HG02678 (cell line): ENCODE results near the gene JADE2.
A peak's percentile ranks its signal among the peaks of the same experiment; 100 is the strongest.
"Not testable (repeated sequence)": the region's sequence is repeated elsewhere in the genome, so short reads cannot be mapped to it uniquely, and the experiment has no call there.

Source experiments
- ATAC-seq: cut with Tn5 transposase; IDR thresholded peaks from one replicate; pipeline ENCODE4 v1.9.1; 2021; ENCODE audit warnings: mild to moderate bottlenecking, moderate library complexity; ENCODE audit not compliant: unreplicated experiment

JADE2 gene

DNA sequence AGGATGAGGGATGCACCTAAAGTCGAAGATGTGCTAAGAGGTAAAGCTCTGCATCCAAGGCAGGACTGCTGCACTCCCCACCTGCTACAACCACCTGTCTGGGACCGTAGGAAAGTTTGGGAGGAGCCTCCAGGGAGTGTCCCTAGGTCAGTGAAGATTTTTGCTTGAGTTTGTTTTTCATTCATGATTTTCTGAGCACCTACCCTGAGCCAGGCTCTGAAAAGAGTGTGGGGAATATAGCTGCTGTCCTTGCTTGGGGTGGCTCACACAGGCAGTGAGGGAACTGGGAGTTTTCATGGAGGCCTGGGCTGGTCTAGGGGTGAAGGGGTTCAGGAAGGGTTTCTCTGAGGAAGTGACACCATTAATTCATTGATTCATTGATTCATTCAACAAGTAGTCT lies 58.3 kb downstream of the JADE2 start:
- ATAC-seq, result no peak

DNA sequence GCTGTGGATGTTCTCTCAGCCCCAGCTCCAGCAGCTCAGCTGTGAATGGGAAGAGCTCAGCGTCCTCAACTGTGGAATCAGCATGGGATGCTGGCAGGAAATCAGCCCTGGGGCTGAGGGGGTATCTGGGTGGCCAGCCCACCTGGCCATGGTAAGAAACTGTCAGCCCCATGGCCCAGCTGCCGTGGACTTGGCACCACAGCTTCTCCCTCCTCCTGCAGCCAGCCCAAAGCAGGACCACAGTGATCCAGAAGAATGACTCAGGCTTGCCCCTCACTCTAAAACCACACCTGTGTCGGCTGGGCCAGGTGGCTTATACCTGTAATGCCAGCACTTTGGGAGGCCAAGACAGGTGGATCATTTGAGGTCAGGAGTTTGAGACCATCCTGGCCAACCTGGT lies 59.2 kb downstream of the JADE2 start:
- no peak for ATAC-seq

DNA sequence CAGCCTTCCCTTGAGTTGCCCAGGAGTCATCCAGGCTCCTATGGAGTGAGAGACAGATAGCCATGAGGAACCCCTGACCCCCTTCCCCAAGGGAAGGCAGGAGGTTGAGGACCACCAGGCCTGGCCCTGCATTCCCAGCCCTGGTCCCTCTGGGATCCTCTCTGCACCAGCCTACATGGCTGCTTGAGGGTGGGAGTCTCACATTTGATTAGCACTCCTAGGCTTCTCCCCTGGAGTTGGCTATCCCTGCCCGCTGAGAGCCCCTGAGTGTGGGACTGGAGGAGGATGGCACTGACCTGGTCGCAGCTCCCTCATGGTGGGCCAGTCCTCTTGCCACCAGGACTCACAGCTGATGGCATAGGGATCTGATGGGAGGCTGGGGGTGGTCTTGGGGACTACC lies 60.5 kb downstream of the JADE2 start:
- ATAC-seq, result no peak

DNA sequence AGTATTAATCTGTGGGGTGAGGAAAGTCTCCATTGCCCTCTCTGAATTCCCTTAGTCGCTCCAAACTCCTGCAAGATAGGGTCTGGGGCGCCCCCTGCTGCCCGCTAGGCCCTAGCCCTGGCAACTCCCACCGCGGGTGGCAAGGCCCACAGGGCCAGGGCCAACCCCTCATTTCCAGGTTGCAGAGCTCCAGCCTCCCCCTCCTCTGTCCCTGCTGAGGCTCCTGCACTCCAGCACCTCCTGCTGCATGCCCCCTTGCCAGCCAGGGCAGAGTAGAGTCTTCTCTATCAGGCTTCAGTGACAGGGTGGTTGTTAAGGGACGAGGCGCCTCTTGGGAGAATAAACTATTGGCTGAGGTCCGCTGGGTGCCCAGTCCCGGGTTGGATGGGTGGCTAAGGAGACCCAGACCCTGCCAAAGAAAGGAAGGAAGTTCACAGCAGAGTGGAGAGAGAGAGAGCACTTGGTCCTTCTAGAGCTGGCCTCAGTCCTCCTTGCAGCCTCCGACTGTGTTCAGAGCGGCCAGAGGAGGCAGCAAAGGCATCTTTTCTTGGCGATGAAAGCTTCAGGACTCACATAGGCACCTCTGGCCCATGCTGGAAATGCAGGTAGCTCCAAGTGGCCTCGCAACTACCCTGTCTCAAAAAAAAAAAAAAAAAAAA lies 61.5 kb downstream of the JADE2 start:
- peak; percentile 82 for ATAC-seq

DNA sequence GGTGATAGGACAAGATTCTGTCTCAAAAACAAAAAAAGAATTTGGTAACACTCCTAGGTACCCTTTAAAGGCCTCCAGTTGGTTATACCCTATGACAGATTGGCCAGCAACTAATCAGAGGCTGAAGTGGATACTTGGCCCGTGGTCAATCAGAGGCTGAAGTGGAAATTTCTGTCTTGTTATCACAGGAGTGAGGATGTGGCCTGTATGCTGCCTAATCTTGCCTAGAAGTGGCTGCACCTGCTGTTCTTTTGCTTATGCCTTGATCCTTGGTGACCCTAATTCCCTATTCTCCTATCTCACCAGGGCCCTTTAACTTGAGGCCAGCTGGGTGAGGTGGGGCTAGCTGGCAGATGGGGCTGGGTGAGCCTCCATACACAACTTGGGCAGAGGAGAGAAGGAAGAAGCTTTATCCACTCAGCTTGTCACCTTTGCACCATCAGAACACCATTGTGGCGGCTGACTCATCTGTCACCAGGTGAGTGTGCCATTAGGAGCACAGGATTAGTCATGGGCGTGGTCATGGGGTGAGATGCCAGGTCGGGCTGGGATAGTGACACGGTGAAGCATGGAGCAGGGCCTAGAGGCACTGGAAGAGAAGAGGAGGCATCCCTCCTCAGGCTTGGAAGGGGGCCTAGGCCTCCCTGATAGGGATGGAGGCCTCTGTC lies 65.7 kb downstream of the JADE2 start:
- no peak for ATAC-seq

DNA sequence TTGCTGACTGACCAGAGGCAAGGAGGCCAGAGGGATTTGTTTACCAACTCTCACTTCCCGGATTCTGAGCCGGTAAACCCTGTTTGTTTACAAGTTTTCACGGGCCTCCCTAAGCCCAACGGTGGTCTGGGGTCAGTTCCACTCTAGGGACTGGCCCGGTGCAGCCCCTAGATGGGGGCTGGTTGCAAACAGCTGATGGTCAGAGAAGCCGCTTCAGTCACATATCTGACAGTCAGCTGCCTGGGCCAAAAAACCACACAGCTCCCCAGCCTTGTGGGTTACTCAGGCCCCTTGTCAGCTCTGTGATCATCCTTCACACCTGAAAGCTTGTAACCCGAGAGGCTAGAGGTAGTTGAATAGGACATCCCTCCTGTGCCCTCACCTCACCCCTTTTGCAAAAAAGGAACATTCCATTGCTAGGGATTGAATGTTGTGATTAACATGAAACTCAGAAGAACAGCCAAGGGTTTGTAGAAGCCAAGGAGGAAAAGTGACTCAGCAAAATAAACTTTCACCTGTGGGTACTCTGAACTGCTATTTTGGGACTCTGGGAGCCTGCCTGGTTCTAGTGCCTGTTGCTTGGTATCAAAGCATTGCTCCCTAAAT lies 66.8 kb downstream of the JADE2 start:
- ATAC-seq, result peak; percentile 48

DNA sequence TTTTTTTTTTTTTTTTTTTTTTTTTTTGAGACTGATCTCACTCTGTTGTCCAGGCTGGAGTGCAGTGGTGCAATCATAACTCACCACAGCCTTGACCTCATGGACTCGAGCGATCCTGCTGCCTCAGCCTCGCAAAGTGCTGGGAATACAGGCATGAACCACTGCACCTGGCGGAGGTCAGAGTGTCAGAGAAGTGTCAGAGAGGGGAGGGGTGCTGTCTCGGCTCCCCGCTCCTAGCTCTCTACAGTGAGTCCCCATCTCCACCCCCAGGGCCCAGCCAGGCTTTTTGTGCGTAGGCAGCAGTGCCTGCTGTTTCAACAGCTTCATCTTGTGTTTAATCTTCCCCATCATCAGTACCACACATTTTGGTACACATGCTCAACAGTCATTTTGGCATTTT lies 68.9 kb downstream of the JADE2 start:
- no peak for ATAC-seq

DNA sequence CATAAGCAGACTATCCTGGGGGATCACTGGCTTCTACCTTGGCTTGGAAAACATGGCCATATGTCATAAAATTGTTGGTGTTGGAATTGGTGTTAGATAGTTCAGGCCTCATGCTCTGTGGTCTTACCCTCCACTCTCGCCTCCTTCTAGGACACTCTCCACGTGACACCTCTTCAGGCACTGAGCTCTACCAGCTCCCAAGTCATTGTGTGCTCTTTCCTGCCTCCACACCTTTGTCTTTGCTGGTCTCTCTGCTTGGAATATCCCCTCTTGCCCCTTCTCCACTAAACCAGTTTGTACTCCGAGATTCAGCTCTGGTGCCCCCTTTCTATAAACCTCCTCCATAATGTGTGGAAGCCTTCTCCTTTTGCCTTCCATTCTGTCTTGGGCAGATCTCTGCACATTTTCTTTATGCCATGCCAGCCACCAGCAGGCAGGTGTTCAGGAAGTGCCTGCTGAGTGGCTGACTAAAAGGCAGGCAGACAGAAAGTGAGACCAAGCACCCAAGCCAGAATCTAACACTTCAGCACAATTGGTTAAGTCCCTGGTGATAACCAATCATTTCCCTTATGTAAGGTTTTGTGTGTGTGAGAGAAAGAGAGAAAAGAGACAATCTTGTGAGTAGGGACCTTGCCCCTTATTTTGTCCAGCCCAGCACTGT lies 69.5 kb downstream of the JADE2 start:
- ATAC-seq, result peak; percentile 82

DNA sequence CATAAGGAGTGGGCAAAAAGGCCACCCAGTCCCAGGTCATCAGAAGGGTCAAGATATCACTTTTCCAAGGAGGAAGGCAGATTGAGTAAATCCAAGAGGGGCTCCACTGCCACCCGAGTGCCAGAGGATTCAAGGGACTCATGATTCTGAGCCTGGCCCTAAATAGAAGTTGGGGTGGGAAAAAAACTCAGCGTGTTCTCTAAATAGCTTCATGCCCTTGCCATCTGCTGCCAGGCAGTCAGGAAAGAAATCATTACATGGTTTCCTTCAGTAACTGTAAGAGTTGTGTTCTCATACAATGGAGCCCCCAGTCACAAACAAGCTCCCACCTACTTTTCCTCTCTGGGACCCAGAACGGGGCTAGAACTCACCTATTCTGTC lies 70.0 kb downstream of the JADE2 start:
- ATAC-seq, result no peak

DNA sequence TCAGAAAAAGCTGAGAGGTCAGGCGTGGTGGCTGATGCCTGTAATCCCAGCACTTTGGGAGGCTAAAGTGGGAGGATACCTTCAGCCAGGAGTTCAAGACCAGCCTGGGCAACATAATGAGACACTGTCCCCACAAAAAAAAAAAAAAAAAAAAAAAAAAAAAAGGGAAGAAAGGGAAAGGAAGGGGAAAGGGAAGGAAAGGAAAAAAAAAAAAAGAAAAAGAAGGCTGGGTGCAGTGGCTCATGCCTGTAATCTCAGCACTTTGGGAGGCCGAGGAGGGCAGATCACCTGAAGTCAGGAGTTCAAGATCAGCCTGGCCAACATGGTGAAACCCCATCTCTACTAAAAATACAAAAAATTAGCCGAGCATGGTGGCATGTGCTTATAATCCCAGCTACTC lies 74.3 kb downstream of the JADE2 start:
- ATAC-seq, result not testable (repeated sequence)

DNA sequence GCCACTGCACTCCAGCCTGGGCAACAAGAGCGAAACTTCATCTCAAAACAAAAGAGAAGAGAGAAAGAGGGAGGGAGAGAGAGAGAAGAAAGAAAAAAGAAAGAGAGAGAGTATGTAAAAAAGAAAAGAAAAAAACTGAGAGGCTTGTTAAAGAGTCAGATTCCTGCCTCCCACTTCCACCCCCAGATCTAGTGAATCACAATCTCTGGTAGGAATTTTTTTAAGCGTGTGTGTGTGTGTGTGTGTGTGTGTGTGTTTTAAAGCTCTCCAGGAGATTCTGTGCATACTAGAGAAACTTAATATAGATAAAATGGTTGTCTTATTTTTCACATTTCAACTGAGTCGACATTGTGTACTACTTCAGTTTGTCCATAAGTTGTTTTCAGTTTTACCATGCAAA lies 75.1 kb downstream of the JADE2 start:
- no peak for ATAC-seq

DNA sequence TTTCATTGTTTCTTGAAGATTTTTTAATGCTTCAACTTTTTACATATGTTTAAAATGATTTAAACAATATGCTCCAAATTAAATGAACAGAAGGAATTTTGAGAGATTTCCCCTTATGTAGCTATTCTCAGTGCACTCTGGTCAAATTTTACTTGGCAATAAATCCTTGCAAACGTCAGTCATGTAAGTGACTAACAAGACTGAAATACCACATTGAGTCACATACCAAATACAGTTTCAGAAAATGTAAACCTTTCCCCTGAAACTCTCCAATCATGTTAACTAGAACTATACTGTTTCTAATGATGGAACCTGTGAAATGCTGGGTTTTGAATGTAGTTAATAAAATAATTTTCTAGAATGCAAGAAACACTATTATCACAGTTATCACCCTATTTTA lies 77.6 kb downstream of the JADE2 start:
- ATAC-seq, result no peak

DNA sequence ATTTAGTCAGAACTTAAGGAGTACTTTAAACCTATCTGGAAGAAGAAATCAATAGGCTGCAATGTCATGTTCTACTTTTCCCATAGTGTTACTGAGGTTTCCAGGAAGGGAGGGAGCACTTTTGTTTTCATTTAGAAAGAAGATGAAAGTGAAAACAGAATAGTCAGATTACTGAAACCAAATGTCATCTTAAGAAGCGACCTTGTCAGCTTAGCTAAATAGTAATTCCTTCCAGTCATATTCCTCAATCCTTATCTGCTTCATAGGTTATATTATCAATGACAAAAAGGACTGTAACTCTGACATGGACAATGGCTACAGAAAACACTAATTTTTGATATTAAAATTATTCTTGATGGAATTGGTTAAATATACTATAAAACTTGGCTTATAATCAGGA lies 79.4 kb downstream of the JADE2 start:
- ATAC-seq, result no peak

DNA sequence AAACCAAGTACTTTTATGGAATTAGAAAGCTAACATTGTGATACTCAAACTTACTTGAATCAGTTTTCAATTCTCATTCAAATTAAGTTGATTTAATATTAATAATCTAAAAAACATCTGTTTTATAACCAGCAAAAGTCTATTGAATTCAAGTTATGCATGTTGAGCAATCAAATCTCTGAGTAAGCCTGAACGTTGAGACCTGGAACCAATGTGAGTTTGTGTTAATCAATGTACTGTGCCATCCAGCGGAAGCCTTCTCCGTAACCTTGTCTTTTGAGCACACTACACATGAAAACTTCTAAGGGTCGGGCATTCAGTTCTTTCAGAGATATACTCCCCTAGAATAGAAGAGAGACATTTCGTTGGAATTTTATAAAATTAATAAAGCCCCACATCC lies 81.3 kb downstream of the JADE2 start:
- no peak for ATAC-seq

DNA sequence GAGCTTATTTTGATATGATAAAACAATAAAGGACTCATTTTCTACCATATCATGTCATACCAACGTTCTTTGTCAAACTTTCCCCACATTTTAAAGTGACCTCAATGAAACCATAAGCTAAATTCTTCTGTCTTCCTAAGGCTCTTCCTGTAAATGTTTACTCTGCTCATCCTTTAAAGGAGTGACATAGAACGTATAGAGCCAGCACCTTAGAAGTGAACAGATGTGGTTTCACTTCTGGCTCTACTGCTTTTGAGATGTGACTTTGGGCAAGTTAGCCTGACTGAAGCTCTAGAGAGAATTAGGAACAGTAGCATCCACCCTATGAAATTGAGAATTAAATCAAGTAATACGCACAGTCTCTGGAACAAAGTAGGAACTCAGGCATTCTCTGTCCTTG lies 83.1 kb downstream of the JADE2 start:
- no peak for ATAC-seq

DNA sequence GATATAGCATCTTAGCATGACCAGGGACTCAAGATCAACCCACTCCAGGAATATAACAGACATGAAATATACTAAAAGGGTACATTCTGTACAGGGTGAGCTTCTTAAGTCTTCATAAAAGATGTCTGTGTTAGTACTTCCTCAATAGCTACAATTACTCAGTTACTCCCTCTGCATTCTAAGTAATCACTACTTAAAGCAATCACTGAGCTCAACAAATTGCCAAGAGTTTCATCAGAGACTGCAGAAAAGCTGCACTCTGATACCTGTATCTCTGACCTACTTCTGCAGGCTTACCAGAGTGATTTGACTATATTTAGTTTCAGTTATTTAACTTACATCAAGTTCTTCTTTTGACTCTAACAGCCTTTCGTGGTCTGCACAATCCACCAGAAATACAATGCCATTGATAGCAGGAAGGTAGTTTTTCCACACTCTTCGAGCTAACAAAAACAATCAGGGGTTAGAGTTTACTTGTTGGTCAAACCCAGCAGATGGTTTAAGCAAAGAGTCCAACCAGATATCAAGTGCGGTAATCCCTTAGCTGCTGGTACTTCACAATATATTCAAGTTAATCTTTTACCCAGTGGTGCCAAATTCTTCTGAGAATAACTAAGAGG lies 83.9 kb downstream of the JADE2 start:
- ATAC-seq, result peak; percentile 71

DNA sequence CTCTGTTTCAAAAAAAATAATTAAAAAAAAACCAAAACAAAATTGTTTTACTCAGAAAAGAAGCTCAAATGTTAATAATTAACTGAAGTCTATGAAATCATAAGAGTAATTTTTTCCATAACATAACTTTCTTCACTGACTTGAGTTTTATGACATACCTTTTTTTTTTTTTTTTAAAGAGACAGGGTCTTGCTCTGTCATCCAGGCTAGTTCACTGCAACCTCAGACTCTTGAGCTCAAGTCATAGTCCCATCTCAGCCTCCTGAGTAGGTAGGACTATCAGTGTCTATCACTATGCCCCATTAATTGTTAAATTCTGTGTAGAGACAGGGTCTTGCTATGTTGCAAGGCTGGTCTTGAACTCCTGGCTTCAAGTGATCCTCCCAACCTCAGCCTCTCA lies 85.3 kb downstream of the JADE2 start:
- no peak for ATAC-seq

DNA sequence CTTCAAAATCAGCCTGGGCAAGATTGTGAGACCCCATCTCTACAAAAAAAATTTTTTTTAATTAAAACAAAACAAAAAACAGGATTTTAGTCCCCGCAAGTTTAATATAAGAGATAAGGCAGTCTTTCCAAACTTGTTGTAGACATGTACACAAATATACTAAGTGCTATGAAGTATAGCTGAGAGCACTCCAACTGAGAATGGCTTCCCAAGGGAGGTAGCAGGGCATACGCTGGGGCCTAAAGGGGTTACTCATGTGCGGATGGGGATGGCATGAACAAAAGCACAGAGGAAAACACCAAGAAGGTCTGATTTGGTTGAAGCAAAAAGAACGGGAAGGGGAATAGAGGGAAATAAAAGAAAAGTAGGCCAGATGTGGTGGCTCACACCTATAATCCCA lies 86.0 kb downstream of the JADE2 start:
- ATAC-seq, result no peak

DNA sequence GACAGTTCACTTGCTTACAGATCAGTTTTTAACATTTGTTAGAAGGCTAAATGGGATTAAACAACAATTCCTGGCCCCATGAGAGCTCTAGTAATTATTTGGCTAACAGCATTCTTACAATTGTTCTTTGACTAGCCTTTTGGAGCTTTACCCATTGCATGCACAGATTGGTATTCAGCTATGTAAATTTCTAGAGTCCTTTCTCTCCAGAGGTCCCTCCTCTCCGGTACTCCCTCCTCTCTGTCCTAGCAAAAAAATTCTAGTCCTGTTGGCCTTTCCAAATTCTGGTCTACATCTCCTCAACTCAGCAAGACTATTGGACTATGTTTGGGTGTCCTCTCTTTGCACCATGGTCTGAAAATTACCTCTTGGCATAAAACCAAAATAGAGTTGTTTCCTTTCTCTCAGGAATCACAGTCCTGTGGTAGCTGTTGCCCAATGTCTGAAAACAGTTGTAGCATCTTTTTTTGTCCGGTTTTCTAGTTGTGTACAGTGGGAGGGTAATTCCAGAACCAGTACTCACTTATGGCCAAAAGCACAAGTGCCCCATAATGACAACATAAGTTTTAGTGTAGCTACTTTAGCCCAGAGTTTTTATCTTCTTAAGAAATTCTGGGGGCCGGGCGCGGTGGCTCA lies 89.1 kb downstream of the JADE2 start:
- ATAC-seq, result no peak

DNA sequence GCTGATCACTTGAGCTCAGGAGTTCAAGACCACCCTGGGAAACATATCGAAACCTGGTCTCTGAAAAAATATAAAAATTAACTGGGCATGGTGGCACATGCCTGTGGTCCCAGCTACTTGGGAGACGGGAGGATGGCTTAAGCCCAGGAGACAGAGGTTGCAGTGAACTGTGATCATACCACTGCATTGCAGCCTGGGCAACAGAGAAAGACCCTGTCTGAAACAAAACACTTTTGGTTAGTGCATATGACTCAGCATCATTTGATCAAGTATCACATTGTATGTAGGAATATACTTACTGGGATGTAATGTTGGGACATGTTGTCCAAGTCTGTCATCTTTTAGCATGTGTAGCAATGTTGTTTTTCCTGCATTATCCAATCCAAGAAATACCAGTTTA lies 95.2 kb downstream of the JADE2 start:
- ATAC-seq, result no peak

DNA sequence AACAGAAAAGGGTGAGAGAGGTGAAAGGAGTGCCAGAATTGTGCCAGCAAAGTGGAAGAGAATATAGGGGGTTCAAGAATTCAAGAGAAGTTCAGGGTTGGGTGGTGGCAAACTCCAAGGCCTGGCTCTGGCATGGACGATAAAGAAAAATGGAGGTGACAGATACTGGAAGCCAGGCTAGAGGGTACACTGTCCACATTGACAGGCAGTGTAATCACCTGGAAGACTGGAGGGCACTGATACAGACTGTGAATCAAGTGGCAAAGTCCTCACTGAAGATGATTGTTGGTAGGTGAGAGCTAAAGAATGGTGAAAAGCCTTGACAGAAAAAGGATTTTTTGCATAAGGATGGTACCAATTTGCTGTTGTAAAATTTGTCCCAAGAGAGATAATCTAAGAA lies 100.1 kb downstream of the JADE2 start:
- ATAC-seq, result no peak
